GM18909 (cell line): ENCODE measurements around the gene KCNG1.
A peak's percentile ranks its signal among the peaks of the same experiment; 100 is the strongest.
"Not testable (repeated sequence)": the region's sequence is repeated elsewhere in the genome, so short reads cannot be mapped to it uniquely, and the experiment has no call there.

Experiments used
- ATAC-seq: cut with Tn5 transposase; IDR thresholded peaks from one replicate; pipeline ENCODE4 v1.9.1; 2021; ENCODE audit warnings: mild to moderate bottlenecking; ENCODE audit not compliant: unreplicated experiment, poor library complexity

Gene KCNG1, protein sequence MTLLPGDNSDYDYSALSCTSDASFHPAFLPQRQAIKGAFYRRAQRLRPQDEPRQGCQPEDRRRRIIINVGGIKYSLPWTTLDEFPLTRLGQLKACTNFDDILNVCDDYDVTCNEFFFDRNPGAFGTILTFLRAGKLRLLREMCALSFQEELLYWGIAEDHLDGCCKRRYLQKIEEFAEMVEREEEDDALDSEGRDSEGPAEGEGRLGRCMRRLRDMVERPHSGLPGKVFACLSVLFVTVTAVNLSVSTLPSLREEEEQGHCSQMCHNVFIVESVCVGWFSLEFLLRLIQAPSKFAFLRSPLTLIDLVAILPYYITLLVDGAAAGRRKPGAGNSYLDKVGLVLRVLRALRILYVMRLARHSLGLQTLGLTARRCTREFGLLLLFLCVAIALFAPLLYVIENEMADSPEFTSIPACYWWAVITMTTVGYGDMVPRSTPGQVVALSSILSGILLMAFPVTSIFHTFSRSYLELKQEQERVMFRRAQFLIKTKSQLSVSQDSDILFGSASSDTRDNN

DNA sequence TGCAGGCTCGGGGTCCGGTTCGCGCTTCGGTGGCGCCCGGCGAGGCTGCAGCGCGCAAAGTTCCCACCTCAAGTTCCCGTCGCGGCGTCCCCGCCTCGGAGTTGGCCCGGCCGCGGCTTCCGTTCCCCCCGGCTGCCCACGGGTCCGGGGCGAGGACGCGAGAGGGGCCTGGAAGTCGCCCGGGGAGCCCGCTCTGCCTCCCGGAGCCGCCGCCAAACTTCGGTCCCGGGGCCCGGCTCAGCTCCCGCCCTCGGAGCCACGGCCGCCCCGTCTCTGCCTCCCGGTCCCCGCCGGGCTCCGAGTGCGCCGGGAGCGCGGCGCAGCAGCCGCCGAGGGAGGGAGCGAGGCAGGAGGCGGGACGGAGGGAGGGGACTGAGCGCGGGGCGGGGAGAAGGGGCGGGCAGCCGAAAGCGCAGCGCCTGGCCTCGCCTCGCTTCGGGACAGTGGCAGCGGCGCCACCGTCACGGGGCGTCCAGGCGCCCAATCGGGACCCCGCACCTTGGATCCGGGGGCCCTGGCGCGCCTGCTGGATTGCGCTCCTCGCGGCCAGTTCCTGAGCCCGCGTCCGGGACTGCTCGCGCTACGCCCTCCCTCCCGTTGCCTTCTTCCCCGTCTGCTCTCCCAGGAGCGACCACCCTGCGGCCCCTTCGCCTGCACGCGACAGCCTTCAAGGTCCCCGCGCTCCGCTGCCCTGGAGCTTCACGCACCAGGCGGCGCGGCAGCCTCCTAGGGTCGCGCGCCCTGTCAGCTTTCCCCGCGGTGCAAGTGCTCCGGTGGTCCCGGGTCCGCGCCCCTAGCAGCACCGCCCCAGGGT, at the start of gene KCNG1:
KCNG1 (minus strand) TSS at position 305 of the 814 bp plus-strand sequence. CDS start 12,769 bp downstream, outside the sequence.
- peak; percentile 52 for ATAC-seq

DNA sequence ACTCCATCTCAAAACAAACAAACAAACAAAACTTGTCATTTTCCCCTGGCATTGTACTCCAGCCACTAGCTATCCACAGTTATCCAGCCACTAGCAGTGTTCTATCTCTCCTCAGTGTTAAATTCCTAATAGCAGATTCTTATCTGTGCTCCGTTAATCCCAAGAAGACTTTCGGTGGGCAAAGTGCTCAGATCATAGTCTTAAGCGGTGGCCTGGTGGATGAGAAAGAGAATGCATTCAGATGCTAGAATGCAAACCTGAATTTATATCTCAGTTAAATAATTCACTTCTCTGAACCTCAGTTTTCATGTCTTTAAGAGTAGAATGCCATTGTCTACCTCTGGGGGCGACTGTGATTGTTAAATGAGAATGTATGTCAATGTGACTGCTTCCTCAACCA, 47.7 kb upstream of the KCNG1 start:
- ATAC-seq, result no peak

DNA sequence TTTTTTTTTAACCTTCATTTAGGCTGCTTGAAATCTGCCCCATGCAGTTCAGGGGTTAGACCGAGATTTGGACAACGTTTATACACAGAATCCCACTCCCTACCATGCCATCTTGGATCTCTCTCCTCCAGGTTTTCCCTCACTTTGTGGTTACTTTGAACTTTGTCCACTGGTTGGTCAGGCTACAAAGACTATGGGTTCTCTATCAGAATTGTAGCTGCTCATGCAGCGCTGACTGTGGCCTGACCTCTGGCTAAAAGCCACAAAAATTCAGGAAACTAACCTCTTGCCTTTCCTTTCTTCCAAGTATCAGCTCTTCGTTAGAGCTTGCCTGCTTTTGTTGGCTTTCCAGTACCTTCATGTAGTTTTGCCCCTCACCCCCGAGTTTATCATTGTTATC, 44.9 kb upstream of the KCNG1 start:
- no peak for ATAC-seq

DNA sequence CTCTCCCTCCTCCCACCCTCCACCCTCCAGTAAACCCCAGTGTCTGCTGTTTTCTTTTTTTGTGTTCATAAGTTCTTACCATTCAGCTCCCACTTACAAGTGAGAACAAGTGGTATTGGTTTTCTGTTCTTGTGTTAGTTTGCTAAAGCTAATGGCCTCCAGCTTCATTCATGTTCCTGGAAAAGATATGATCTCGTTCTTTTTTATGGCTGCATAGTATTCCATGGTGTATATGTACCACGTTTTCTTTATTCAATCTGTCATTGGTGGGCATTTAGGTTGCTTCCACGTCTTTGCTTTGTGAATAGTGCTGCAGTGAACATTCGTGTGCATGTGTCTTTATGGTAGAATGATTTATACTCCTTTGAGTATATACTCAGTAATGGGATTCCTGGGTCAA, 42.7 kb upstream of the KCNG1 start:
- ATAC-seq, result no peak

DNA sequence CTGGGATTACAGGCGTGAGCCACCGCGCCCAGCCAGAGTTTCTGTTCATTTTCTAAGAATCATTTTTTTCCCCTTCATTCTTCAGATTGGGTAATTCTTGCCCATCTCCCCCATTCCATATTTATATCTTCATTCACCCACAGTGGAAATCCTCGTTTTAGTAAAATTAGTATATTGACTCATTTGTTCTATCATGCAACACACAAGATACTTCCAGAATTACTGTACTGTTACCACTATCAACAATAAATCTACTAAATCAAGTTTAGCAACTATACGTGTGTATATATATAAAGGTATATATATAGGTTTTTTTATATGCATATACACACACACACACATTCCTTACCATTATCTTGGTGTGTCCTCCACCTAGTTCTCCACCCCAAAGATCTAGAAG, 41.2 kb upstream of the KCNG1 start:
- ATAC-seq, result no peak

DNA sequence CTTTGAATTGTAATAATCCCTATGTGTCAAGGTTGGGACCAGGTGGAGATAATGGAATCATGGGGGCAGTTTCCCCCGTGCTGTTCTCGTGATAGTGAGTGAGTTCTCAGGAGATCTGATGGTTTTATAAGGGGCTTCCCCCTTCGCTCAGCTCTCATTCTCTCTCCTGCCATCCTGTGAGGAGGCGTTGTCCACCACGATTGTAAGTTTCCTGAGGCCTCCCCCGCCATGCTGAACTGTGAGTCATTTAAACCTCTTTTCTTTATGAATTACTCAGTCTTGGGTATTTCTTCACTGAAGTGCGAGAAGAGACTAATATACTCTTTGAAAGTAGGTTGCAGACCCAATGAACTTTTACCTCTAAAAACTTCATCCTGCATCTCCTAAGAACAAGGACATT, 39.2 kb upstream of the KCNG1 start:
- ATAC-seq, result no peak

DNA sequence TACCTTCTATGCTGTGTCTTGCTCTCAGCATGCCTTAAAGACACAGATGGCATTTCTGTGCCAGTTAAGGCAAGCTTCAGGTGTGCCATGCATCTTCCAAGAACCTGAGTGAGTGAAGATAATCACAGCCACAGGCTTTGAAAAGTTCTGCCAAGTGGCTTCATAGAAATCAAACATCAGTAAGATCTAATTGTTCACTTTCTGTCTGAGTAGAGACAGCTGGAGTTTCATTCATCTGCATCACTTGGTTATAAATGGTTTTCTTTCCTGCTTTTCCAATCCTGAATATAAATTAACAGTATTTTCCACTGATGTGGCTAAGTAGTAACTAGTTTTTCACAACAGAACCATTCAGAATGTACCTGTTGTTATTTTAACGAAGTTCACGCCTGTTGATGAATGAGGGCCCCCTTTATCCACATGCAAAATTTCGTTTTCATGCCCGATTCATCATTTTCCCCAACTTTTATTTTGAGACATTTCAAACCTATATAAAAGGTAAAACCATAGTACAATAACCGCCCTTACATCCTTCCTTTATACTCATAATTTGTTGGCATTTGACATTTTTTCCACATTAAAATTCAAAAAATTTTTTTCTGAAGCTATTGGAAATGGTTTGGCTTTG, 38.6 kb upstream of the KCNG1 start:
- no peak for ATAC-seq

DNA sequence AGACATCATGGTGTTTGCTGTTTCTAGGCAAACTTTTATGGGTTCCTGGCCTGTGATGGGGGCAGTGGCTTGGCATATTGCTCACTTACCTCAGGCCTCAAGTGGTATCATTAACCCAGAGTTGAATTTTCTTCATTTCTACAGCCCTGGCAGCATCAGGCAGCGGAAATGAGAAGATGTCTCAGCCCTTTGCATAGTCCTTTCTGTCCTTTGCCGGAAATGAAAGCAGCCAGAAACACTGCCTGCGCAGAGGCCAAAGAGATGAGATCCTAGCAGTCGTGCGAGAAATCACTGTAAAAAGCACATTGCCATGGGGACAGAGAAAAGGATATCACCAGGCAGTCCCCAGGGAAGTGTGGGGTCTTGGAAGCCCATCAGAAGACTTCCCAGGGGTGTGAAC, 37.4 kb upstream of the KCNG1 start:
- ATAC-seq, result no peak

DNA sequence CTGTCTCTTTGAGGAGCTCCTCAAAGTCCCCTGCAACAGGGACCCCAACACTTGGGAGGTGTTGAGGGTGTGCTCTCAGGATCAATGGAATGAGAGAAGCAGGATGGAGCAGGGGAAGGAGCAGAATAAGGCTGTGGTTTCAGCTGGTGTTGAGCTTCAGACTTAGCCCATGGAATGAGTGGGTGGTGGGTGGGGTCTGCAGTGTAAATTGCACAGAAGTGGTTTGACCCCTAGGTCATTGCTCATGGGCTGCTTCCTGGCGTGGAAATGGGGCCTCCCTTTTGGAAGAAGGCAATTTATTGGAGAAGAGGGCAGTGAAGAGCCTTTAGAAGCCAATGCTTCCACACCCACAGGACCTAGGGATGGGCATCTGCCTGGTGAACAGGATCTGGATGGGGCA, 37.0 kb upstream of the KCNG1 start:
- ATAC-seq, result no peak

DNA sequence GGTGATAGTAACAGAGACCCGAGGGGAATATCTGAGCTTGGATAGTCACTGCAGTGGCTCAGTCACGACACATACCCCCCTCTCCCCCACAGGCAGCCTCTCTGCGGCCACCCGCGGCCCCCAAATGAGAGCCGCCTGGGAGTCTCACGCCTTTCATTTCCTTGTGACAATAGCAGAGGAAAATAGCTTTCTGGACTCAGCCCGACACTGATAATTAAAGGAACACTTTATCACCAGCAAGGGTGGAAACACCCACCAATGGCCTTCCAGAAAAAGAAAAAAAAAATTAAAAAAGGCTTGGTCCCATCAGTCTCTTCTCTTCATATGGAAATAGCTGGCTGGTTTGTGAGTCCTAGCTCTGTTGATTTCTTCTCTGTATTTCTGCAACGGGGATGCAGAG, 35.1 kb upstream of the KCNG1 start:
- no peak for ATAC-seq

DNA sequence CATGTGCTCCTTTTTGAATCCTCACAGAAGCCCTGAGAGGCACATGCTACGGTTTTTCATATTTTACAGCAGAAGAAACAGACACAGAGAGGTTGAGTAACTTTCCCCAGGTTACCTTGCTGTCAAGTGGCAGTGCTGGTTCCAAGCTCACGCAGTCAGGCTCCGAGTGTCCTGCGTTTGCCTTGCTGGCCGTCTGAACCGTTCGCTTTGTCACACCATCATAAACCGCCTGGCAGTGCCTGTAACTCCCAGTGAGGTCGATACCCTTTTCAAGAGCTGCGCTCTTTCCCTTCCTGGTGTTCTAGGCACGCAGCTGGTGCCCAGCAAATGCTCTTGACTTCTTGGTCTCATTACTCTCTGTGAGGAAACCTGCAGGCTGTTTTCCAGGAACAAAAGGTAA, 31.3 kb upstream of the KCNG1 start:
- ATAC-seq, result no peak

DNA sequence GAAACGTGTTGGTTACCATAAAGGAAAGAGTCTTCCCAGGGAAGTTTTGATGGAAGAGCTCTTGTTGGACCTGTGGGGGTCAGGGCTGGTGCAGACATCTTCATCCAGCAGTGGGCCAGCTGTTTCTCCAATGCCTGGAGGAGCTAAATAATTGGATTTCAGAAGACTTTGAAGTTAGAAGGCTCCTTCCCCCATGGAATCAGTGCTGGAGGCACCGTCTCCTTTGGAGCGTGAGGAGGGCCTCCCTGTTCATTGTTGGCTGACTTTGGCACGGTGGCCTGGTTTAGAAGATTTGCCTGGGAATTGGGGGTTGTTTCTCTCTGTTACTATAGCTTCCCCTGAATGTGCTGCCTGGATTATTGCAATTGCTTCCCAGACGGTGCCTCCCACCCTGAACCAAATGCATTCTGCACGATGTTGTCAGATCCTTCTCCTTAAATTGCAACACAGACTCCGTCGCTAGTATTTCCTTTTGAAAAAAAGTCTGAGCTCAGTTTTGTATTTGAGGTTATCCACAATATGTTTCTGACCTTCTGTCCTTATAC, 27.7 kb upstream of the KCNG1 start:
- no peak for ATAC-seq

DNA sequence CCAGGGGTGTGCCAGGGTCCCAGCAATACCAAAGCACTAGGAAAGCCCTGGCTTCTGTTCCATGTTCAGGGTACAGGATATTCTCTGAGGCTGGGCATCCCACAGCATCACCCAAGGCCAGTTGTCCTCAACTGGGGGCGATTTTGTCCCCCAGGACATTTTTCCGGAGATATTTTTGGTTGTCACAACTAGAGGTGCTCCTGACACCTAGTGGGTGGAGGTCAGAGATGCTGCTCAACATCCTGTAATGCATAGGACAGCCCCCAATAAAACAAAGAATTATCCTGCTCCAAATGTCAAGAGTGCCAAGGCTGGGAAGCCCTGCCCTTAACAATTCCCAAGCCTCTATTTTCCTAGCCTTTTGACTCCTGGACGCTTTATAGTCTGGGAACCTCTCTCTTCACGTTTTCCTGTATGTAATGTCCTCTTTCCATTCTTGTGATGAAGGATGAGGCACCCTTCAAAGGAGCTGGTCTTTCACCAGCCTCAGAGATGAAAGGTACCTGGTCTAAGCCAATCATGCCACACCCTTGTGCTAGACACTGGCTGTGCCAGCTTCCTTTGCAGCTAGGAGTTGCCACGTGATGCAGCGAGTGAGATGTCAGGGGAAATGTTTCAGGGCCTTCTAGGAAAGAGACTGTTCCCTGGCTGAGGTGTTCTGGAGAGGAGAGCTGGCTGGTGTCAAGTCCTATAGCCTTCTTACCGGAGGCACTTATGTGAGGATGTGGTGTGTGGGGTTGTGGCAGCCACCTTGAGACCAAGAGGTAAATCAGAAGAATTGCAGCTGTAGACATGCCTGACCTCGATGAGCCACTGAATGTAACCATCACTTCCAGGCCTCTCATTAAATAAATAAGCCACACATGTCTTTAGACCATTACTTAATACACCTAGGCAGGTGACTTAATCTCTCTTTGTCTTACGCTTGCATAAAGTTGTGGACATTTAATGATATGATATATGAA, 23.4 kb upstream of the KCNG1 start:
- no peak for ATAC-seq

DNA sequence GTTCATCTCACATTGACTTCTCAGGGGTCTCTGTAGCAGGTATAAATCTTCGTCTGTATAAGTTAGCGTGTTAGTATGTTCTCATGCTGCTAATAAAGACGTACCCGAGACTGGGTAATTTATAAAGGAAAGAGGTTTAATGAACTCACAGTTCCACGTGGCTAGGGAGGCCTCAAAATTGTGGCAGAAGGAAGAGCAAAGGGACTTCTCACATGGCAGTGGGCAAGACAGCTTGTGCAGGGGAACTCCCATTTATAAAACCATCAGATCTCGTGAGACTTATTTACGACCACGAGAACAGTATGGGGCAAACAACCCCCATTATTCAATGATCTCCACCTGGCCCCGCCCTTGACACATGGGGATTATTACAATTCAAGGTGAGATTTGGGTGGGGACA, 22.6 kb upstream of the KCNG1 start:
- not testable (repeated sequence) for ATAC-seq

DNA sequence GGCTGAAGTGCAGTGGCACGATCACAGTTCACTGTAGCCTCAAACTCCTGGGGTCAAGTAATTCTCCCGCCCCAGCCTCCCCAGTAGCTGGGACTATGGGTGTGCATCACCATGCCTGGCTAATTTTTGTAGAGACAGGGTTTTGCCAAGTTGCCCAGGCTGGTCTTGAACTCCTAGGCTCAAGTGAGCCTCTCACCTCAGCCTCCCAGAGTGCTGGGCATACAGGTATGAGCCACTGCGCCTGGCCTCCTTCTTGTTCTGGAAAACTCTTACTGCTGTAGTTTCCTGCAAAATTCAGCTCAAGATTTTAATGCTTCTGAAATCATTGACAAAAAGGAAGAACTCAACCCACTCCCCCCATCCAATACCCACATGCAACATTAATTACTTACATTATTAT, 21.9 kb upstream of the KCNG1 start:
- ATAC-seq, result no peak

DNA sequence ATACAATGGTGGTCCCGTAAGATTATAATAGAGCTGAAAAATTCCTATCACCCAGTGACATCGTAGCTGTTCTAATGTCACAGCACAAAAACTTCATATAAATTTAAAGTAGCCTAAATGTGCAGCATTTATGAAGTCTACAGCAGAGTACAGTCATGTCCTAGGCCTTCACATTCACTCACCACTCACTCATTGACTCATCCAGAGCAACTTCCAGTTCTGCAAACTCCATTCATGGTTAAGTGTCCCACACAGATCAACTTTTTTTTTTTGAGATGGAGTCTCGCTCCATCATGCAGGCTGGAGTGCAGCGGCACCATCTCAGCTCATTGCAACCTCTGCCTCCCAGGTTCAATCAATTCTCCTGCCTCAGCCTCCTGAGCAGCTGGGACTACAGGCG, 20.9 kb upstream of the KCNG1 start:
- no peak for ATAC-seq

DNA sequence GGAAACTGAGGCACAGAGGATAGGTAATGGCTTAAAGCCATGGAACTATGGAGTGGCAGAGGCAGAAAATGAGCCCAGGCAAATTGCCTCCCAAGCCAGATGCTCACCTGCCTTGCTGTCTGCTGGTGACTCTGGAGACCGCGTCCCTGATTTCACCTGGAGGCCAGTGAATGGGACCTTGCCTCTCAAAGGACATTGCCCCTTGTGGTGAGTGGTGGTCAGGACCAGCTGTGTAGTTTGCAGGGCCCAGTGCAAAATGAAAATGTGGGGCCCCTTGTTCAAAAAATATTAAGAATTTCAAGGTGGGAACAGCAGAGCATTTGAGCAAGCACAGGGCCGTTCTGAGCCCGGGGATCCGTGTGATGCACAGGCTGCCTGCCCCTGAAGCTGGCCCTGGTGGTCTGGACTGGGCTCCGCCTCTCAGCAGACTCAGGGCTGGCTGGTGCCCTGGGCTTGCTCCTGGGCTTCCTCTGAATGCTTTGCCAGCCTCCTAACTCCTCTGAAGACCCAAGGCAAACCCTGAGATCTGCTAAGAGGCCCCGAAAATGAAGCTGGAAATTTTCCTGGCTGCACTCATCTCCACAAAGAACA, 19.8 kb upstream of the KCNG1 start:
- ATAC-seq, result no peak

DNA sequence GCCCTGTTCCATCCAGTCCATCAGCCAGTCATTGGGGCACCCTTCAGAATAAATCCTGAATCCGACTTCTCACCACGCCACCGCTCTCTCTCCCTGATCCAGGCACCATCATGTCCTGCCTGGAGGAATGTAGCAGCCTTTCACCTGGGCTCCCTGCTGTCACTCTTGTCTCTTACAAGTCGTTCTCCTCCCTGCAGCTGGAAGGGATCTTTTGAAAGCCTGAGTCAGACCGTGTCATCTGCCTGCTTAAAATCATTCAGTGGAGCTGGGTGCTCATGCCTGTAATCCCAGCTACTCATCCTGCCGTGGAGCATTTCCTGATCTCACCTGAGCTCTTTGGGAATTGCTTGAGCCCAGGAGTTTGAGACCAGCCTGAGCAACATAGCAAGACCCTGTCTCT, 19.2 kb upstream of the KCNG1 start:
- ATAC-seq, result no peak

DNA sequence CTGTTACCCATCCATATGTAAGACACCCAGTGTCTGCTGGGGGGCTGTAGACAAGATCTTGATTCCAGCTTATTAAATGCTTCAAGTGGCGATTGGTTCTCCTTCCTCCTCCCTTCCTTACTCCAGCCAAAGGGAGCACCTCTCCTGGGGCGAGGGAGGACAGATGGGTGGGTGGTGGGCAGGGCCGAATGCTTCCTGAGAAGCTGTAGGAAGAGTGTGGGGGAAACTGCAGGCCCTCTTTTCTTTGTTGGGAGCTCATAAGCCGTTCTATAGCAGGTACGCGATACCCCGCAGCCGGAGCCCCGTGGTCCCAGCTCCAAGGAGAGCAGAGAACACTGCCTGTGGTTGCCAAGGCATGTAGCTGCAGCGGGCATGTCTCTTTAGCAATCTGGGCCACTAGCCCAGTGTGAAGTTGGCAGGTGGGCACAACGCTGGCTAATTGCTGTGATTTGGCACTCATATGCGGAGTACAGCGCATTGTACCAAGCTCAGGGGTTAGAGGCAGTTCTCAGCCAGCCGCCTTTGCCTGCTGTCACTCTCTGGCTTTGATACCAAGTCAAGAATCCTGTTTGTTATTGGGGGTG, 14.7 kb upstream of the KCNG1 start:
- no peak for ATAC-seq
